ENCODE measurements around the gene BRAF.
"Not testable (repeated sequence)": the region's sequence is repeated elsewhere in the genome, so short reads cannot be mapped to it uniquely, and the experiment has no call there.

The BRAF gene

GRCh38 chr7:140752533-140752932 lies 172.2 kb downstream of the BRAF start:
- H3K4me3 ChIP-seq (replicated peaks; ENCODE audit: low read depth, low read length), result no peak overlapping the region
- no peak for DNase-seq (ENCODE audit: low read depth)
- TF ChIP-seq CTCF (IDR thresholded peaks at IDR 0.05; ENCODE audit: low read length, missing control alignments), result no peak

- no peak overlapping the region for H3K4me3 ChIP-seq (replicated peaks; ENCODE audit: low read depth, low read length)
- no peak for DNase-seq (ENCODE audit: low read depth)
- no peak for TF ChIP-seq CTCF (IDR thresholded peaks at IDR 0.05; ENCODE audit: low read length, missing control alignments)
Observed at GRCh38 chr7:140746751-140747150, 178.0 kb downstream of the BRAF start.

GRCh38 chr7:140745266-140746058 lies 179.3 kb downstream of the BRAF start:
- no peak for DNase-seq (ENCODE audit: low read depth)
- no peak overlapping the region for H3K4me3 ChIP-seq (replicated peaks; ENCODE audit: low read depth, low read length)
- no peak for TF ChIP-seq CTCF (IDR thresholded peaks at IDR 0.05; ENCODE audit: low read length, missing control alignments)

- TF ChIP-seq CTCF (IDR thresholded peaks at IDR 0.05; ENCODE audit: low read length, missing control alignments), result no peak
- no peak for DNase-seq (ENCODE audit: low read depth)
- H3K4me3 ChIP-seq (replicated peaks; ENCODE audit: low read depth, low read length), result no peak overlapping the region
Observed at GRCh38 chr7:140744005-140744404, 180.7 kb downstream of the BRAF start.

GRCh38 chr7:140743255-140743654 lies 181.5 kb downstream of the BRAF start:
- not testable (repeated sequence) for H3K4me3 ChIP-seq (replicated peaks; ENCODE audit: low read depth, low read length); DNase-seq (ENCODE audit: low read depth)

GRCh38 chr7:140738280-140738679 lies 186.4 kb downstream of the BRAF start:
- no peak overlapping the region for H3K4me3 ChIP-seq (replicated peaks; ENCODE audit: low read depth, low read length)
- no peak for TF ChIP-seq CTCF (IDR thresholded peaks at IDR 0.05; ENCODE audit: low read length, missing control alignments)
- DNase-seq (ENCODE audit: low read depth), result no peak

- DNase-seq (ENCODE audit: low read depth), result no peak
- TF ChIP-seq CTCF (IDR thresholded peaks at IDR 0.05; ENCODE audit: low read length, missing control alignments), result no peak
- no peak overlapping the region for H3K4me3 ChIP-seq (replicated peaks; ENCODE audit: low read depth, low read length)
Observed at GRCh38 chr7:140734729-140735128, 190.0 kb downstream of the BRAF start.
